Left lung (tissue), 10 donors: ENCODE measurements around the gene RAB5B. TPM values are rescaled to one million over a fixed set of nuclear protein-coding genes. Genes with fewer than 3 reads are reported as not detected.

ENCODE experiments used
- ATAC-seq: fragments of 200-7000 bp; cut with Tn5 transposase; one replicate; pipeline ENCODE4 v1.9.1; 2020; ENCODE audit warnings: moderate library complexity
- DNase-seq, 4 donors: peaks; one replicate each; pipeline ENCODE4 v3.0.0-alpha.2; 2013 to 2020
- H3K27ac ChIP-seq, 2 donors: fragments of 200-600 bp; sonication (generic) in 1 of 2; one replicate each; pipeline versions ENCODE4 v1.5.0 to v1.8.0; 2020 to 2021
- H3K27me3 ChIP-seq, 2 donors: fragments of 200-600 bp; sonication (generic) in 1 of 2; one replicate each; pipeline versions ENCODE4 v1.5.0 to v1.8.0; 2020 to 2021
- H3K36me3 ChIP-seq, 2 donors: fragments of 200-600 bp; sonication (generic) in 1 of 2; one replicate each; pipeline versions ENCODE4 v1.5.0 to v1.8.0; 2020 to 2021
- H3K4me1 ChIP-seq, 2 donors: fragments of 200-600 bp; one replicate each; pipeline ENCODE4 v1.8.0; 2021
- H3K4me3 ChIP-seq, 2 donors: fragments of 200-600 bp; sonication (generic) in 1 of 2; one replicate each; pipeline versions ENCODE4 v1.5.0 to v1.8.0; 2020 to 2021; ENCODE audit warnings: mild to moderate bottlenecking in 1 of 2
- H3K9me3 ChIP-seq, 2 donors: fragments of 200-600 bp; sonication (generic) in 1 of 2; one replicate each; pipeline versions ENCODE4 v1.5.0 to v1.8.0; 2020 to 2021
- CTCF ChIP-seq, 2 donors: fragments of 200-600 bp; sonication (generic) in 1 of 2; IDR thresholded peaks; one replicate each; pipeline versions ENCODE4 v1.5.0 to v1.8.0; 2021; ENCODE audit warnings: antibody characterized with exemption in 2 of 2
- intact Hi-C, 2 donors: fragments of 100-400 bp; cut with DNase I; formaldehyde crosslinking; loops; one replicate each; pipeline versions ENCODE4 v1.11.2 to v1.14.2; 2022
- polyA plus RNA-seq, 6 donors: library from polyadenylated mRNA; unstranded; fragments of 120-200 nt; gene quantifications; one replicate each; pipeline ENCODE4 v1.2.1, GENCODE V29; 2013; ENCODE audit not compliant: insufficient read length in 6 of 6
- total RNA-seq, 2 donors: library from RNA; stranded (reverse); fragmentation: NEBNext Ultra II Directional; extraction: Animal tissue kit (Norgen Biotek cat#: 25700); gene quantifications; one replicate each; pipeline ENCODE4 v1.2.1, GENCODE V29; 2021
- donor health status: DM: no; HTN: yes; CAD: no.
- donor health status: DM: no; HTN: no; CAD: no.

The RAB5B gene
- total and polyA plus RNA-seq, 8 donors = 116 to 175 (median 142) TPM

GRCh38 chr12:56014205-56014604 lies 40.3 kb downstream of the RAB5B start:
- DNase-seq (peak in 2 of 4 donors; percentile 16 to 62), ATAC-seq (peak; percentile 89)
- Histone ChIP-seq H3K4me1 (no peaks in the 10 kb centered on the region), H3K9me3 (no peaks in the 10 kb centered on the region), H3K36me3 (no peaks in the 10 kb centered on the region), H3K4me3 (no peak overlapping the region), H3K27me3 (no peaks in the 10 kb centered on the region), H3K27ac (peak overlapping the region; percentile 34 to 44)
- no peak for TF ChIP-seq CTCF (IDR thresholded peaks at IDR 0.05)
- intact Hi-C loops = no loop called here

- no peaks in the 10 kb centered on the region for H3K36me3 ChIP-seq
- peaks cover 7 to 20% of the 10 kb centered on the region in 2 donors for H3K4me1 ChIP-seq
- intact Hi-C loops = no loop called here
- DNase-seq (no peak), ATAC-seq (no peak)
- no peak overlapping the region for H3K27ac ChIP-seq
- TF ChIP-seq CTCF (IDR thresholded peaks at IDR 0.05) = no peak
- H3K27me3 ChIP-seq = no peaks in the 10 kb centered on the region
- no peaks in the 10 kb centered on the region for H3K9me3 ChIP-seq
- no peak overlapping the region for H3K4me3 ChIP-seq
Measured at GRCh38 chr12:56017181-56017580, 43.3 kb downstream of the RAB5B start.

GRCh38 chr12:56018356-56018755 lies 44.5 kb downstream of the RAB5B start:
- ATAC-seq (no peak), DNase-seq (no peak)
- Histone ChIP-seq H3K27ac (no peak overlapping the region), H3K27me3 (no peaks in the 10 kb centered on the region), H3K36me3 (no peaks in the 10 kb centered on the region), H3K4me3 (no peak overlapping the region), H3K9me3 (no peaks in the 10 kb centered on the region), H3K4me1 (peaks cover 7 to 25% of the 10 kb centered on the region in 2 donors)
- TF ChIP-seq CTCF (IDR thresholded peaks at IDR 0.05) = no peak
- intact Hi-C loops = no loop called here

DNA sequence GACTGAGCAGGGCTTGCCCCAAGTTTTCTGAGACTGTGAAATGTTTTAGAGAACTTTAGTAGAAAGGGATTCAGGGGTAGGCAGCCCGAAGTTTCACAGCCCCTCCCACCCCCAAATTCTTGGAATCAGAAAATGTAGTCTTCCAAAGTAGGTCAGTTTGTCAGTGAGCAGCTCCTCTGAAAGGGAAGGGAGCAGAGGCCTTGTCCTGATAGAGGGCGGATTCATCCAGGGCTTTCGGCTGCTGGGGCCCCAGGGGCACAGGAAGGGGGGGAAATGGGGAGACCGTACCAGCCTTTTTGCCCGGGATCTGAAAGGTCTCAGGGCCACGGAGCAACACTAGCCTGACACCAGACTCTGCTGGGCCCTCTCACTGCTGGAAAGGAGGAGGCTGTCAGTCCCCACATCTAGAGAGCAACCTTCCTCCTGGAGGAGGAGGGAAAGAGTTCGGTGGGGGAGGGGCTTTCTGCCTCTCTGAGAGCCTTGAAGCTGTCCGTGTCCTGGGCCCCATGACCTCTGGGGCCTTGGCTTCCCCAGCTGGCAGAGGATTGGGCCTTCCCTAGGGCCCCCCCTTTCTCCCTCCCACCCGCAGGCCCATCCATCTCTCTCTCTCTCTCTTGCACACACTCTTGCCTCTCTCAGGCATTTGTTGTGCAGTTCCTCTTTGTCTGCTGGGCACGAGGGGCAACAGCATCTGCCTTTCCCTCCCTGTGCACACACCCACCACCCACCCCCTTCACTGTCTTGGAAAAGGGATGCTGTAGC lies 46.7 kb downstream of the RAB5B start, which contains the start of gene IKZF4:
TSS of gene IKZF4 (plus strand) at position 621 of the 762 bp plus-strand sequence. CDS start 451 bp downstream, outside the sequence.
- intact Hi-C loops = no loop called here
- Histone ChIP-seq H3K4me3 (peak within 1 kb of the TSS; percentile 7 to 29), H3K27ac (peak within 1 kb of the TSS; percentile 62 to 66), H3K9me3 (no peaks in the 10 kb centered on the region), H3K36me3 (peaks cover 0 to 8% of the 10 kb centered on the region in 2 donors), H3K4me1 (peaks cover 7 to 25% of the 10 kb centered on the region in 2 donors), H3K27me3 (no peaks in the 10 kb centered on the region)
- ATAC-seq = peak; percentile 80
- TF ChIP-seq CTCF (IDR thresholded peaks at IDR 0.05) = no peak
- peak in 3 of 4 donors; percentile 72 to 88 (median 73) for DNase-seq

DNA sequence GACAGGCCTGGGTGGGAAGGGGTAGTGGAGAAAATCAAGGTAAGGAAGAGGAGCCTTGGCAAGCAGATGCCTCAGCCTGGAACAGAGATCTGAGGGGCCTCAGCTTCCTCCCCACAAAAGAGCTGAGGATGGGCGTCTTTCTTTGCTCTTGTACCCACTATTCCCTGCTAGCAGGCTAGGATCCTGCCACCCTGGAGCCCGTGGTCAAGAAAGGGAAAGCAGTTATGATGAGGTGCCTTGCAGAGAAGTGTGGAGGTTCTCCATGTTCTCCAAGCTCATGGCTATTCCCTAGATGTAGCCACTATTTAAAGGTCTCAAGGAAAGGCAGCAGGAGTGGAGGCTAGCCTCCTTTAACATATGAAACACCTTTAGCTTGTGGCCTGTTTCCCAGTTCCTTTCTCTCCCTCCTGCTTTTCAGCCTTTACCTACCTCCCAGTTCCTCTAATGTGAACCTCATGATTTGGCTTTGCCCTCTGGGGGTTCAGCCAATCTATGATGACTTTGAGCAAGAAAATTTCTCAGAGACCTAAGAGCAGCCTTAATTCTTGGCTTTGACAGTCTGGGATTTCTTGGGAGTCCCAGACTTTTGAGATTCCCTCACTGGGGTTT lies 48.1 kb downstream of the RAB5B start:
- ATAC-seq = no peak

More for the DNA sequence above, 48.1 kb downstream of the RAB5B start:
- DNase-seq = peak in 1 of 4 donors; percentile 13
- Histone ChIP-seq H3K9me3 (no peaks in the 10 kb centered on the region), H3K27me3 (no peaks in the 10 kb centered on the region), H3K4me1 (peaks cover 7 to 25% of the 10 kb centered on the region in 2 donors), H3K36me3 (peaks cover 0 to 13% of the 10 kb centered on the region in 2 donors), H3K4me3 (peak overlapping the region in 1 of 2 donors; percentile 29), H3K27ac (peak overlapping the region in 1 of 2 donors; percentile 48)
- no peak for TF ChIP-seq CTCF (IDR thresholded peaks at IDR 0.05)
- intact Hi-C loops = no loop called here
